DOHH2 (cell line): ENCODE data around the gene FBXO24.
"Not testable (repeated sequence)": the region's sequence is repeated elsewhere in the genome, so short reads cannot be mapped to it uniquely, and the experiment has no call there.

Experiments used
- H3F3A ChIP-seq: fragments of 200-600 bp; sonication (generic), shearing (Covaris generic); 2 replicates; pipeline ENCODE4 v1.6.0; 2016; ENCODE audit warnings: antibody characterized with exemption, mild to moderate bottlenecking; ENCODE audit not compliant: control insufficient read depth, insufficient read depth
- H3K27ac ChIP-seq: fragments of 200-600 bp; sonication (generic); 2 replicates; pipeline ENCODE4 v1.5.1; 2014; ENCODE audit warnings: low read depth, mild to moderate bottlenecking, low read length, moderate library complexity
- H3K27me3 ChIP-seq: fragments of 200-600 bp; sonication (generic); 2 replicates; pipeline ENCODE4 v1.6.1; 2014; ENCODE audit warnings: mild to moderate bottlenecking, low read length, mixed read lengths; ENCODE audit not compliant: control insufficient read depth
- H3K36me3 ChIP-seq: fragments of 200-600 bp; sonication (generic); 2 replicates; pipeline ENCODE4 v1.6.1; 2014; ENCODE audit warnings: mild to moderate bottlenecking, low read length, moderate library complexity, mixed read lengths; ENCODE audit not compliant: control insufficient read depth
- H3K4me1 ChIP-seq: fragments of 200-600 bp; sonication (generic); 2 replicates; pipeline ENCODE4 v1.6.1; 2014; ENCODE audit warnings: mild to moderate bottlenecking, low read length, mixed read lengths; ENCODE audit not compliant: control insufficient read depth
- H3K4me2 ChIP-seq: fragments of 200-600 bp; sonication (generic); 2 replicates; pipeline ENCODE4 v1.6.0; 2014; ENCODE audit warnings: mild to moderate bottlenecking, low read length, moderate library complexity
- H3K4me3 ChIP-seq: fragments of 200-600 bp; sonication (generic); 2 replicates; pipeline ENCODE4 v1.5.1; 2014; ENCODE audit warnings: mild to moderate bottlenecking, low read length, mixed read lengths
- H3K79me2 ChIP-seq: fragments of 200-600 bp; sonication (generic); 2 replicates; pipeline ENCODE4 v1.6.1; 2014; ENCODE audit warnings: mild to moderate bottlenecking, low read length, mixed read lengths; ENCODE audit not compliant: control insufficient read depth
- H3K9me2 ChIP-seq: fragments of 200-600 bp; sonication (generic); replicated peaks from 2 replicates; pipeline ENCODE4 v1.6.1; 2014; ENCODE audit warnings: mild to moderate bottlenecking, low read length, mixed read lengths; ENCODE audit not compliant: control insufficient read depth
- H3K9me3 ChIP-seq: fragments of 200-600 bp; sonication (generic); 2 replicates; pipeline ENCODE4 v1.6.1; 2014; ENCODE audit warnings: antibody characterized with exemption, low read length, mixed read lengths; ENCODE audit not compliant: control insufficient read depth, insufficient read depth
- H4K20me1 ChIP-seq: fragments of 200-600 bp; sonication (generic); 2 replicates; pipeline ENCODE4 v1.6.0; 2014; ENCODE audit warnings: low read depth, mild to moderate bottlenecking, antibody characterized with exemption, low read length, moderate library complexity; ENCODE audit not compliant: control insufficient read depth, insufficient read depth
- EZH2phosphoT487 ChIP-seq: fragments of 200-600 bp; sonication (generic); IDR thresholded peaks from 2 replicates; pipeline ENCODE4 v1.6.1; 2017; ENCODE audit warnings: borderline replicate concordance, mild to moderate bottlenecking, antibody characterized with exemption, low read length, moderate library complexity, mixed read lengths
- TF ChIP-seq, protein P1 (sequence below): fragments of 200-600 bp; sonication (generic); IDR thresholded peaks from one replicate; pipeline ENCODE4 v1.5.1; 2014; ENCODE audit warnings: antibody characterized with exemption, mild to moderate bottlenecking, low read depth, low read length; ENCODE audit not compliant: poor library complexity, severe bottlenecking

FBXO24 gene

GRCh38 chr7:100563100-100563564 lies 23.0 kb upstream of the FBXO24 start:
- no peak overlapping the region for H3K27ac ChIP-seq
- no peak overlapping the region for H3K4me3 ChIP-seq
- peaks cover 4% of the 10 kb centered on the region; the same call in 1 of the 2 replicates for H3F3A ChIP-seq
- no peaks in the 10 kb centered on the region for H3K9me2 ChIP-seq
- no peaks in the 10 kb centered on the region for H3K9me3 ChIP-seq
- H3K4me2 ChIP-seq = no peak overlapping the region
- peaks cover 17% of the 10 kb centered on the region for H3K4me1 ChIP-seq
- H3K36me3 ChIP-seq = no peaks in the 10 kb centered on the region
- no peaks in the 10 kb centered on the region for H3K27me3 ChIP-seq
- no peaks in the 10 kb centered on the region for H3K79me2 ChIP-seq
- H4K20me1 ChIP-seq = no peaks in the 10 kb centered on the region
- TF ChIP-seq, protein P1, sequence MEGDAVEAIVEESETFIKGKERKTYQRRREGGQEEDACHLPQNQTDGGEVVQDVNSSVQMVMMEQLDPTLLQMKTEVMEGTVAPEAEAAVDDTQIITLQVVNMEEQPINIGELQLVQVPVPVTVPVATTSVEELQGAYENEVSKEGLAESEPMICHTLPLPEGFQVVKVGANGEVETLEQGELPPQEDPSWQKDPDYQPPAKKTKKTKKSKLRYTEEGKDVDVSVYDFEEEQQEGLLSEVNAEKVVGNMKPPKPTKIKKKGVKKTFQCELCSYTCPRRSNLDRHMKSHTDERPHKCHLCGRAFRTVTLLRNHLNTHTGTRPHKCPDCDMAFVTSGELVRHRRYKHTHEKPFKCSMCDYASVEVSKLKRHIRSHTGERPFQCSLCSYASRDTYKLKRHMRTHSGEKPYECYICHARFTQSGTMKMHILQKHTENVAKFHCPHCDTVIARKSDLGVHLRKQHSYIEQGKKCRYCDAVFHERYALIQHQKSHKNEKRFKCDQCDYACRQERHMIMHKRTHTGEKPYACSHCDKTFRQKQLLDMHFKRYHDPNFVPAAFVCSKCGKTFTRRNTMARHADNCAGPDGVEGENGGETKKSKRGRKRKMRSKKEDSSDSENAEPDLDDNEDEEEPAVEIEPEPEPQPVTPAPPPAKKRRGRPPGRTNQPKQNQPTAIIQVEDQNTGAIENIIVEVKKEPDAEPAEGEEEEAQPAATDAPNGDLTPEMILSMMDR = no peak
- no peak for TF ChIP-seq EZH2phosphoT487

- Histone ChIP-seq H3K9me2 (no peaks in the 10 kb centered on the region), H3K4me3 (no peak overlapping the region), H3K27me3 (no peaks in the 10 kb centered on the region), H3K27ac (no peak overlapping the region), H3K79me2 (no peaks in the 10 kb centered on the region), H3F3A (peaks cover 4% of the 10 kb centered on the region; the same call in 1 of the 2 replicates), H3K4me2 (no peak overlapping the region), H3K4me1 (peaks cover 24% of the 10 kb centered on the region), H3K36me3 (no peaks in the 10 kb centered on the region), H3K9me3 (no peaks in the 10 kb centered on the region), H4K20me1 (no peaks in the 10 kb centered on the region)
- TF ChIP-seq EZH2phosphoT487 = no peak
- TF ChIP-seq, protein P1 = peak; percentile 99
Observed at GRCh38 chr7:100563809-100564400, 22.2 kb upstream of the FBXO24 start.

DNA sequence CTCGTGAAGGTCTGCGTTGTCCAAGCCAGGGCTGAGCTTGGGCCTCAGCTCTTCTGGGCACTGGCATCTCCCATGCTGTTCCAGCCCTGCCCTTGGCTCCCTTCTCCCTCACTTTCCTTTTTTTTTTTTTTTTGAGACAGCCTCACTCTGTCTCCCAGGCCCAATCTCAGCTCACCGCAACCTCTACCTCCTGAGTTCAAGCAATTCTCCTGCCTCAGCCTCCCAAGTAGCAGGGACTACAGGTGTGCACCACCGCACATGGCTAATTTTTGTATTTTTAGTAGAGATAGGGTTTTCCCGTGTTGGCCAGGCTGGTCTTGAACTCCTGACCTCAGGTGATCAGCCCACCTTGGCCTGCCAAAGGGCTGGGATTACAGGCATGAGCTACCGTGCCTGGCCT lies 21.7 kb upstream of the FBXO24 start:
- H3K36me3 ChIP-seq, H3K4me2 ChIP-seq, H3K4me3 ChIP-seq, H3K79me2 ChIP-seq, H3F3A ChIP-seq, H3K9me2 ChIP-seq, H4K20me1 ChIP-seq, H3K27ac ChIP-seq, H3K9me3 ChIP-seq, H3K27me3 ChIP-seq: not testable (repeated sequence)
- peaks cover 25% of the 10 kb centered on the region for H3K4me1 ChIP-seq

DNA sequence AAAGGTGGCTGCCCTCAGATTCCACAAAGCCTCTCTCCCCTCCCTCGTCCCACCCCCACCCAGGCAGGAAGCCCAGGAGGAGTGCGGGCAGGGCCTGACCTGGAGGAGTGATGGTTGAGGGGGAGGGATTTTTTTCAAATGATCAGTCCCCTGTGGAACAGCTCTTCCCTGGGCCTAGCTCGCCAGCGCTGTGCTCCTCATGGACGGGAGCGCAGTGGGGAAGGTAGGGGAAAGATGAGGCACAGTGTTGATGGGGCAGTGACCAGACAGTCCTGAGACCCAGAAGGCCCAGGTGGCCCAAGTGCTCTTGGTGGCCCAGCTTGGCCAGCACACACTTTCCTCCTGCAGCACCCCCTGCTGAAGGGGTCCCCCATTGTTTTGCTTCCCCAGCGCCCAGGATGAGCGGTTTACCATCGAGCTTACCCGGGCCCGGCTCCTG lies 21.0 kb upstream of the FBXO24 start:
- no peak for TF ChIP-seq EZH2phosphoT487
- TF ChIP-seq, protein P1 = no peak
- Histone ChIP-seq H3K27ac (no peak overlapping the region), H3K27me3 (peaks cover 8% of the 10 kb centered on the region), H3K4me2 (no peak overlapping the region), H3K9me3 (no peaks in the 10 kb centered on the region), H3K79me2 (no peaks in the 10 kb centered on the region), H3K9me2 (no peaks in the 10 kb centered on the region), H3F3A (no peaks in the 10 kb centered on the region), H4K20me1 (peaks cover 5% of the 10 kb centered on the region; the same call in 1 of the 2 replicates), H3K36me3 (no peaks in the 10 kb centered on the region), H3K4me3 (no peak overlapping the region), H3K4me1 (peaks cover 29% of the 10 kb centered on the region)
